CD4-positive, alpha-beta T cell treated with Interleukin-15 for 4 hours (primary cell): ENCODE measurements around the gene SBK1.
"Not testable (repeated sequence)": the region's sequence is repeated elsewhere in the genome, so short reads cannot be mapped to it uniquely, and the experiment has no call there.

Experiments used
- DNase-seq: peaks from one replicate; pipeline ENCODE4 v3.0.0-alpha.2; 2020; ENCODE audit warnings: low spot score

Gene SBK1

DNA sequence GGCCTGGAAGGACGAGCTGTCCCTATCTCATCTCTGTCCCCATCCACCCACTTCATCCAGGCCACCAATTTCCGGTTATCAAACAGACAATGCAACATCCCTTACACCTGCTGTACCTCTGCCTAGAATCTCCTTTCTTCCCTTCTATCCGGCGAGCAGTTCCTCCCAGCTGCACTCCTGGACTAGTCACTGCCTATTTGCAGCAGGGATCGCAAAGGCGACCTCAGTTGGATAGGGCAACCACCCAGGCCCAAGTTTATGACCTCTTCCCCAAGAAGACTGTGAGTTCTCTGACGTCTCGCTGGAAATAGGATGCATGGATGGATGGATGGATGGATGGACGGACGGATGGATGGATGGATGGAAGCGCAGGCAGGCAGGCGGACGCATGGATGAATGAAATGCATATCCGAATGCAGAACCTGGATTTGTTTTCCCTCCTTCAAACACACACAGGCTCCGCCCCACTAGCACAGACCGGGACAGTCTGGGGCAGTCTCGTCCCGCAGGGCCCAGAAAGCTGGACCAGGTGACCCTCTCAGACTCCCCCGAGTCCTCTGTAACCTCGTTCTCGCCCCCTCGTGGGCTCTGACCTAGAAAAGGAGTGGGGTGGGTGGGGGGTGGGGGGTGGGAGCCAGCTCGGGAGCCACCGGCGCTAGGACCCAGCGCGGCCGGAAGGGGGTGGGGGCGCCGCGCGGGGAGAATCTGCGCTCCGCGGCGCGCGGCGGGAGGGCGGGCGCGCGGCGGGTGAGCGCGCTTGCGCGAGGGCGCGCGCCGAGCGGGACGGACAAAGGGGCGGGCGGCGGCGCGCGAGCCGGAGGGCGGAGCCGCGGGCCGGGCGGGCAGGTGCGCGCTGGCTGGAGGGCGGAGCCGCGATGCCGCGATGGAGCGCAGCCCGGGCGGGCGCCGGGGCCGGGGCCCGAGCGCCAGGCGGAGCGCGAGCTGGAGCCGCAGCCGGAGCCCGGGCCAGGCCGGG lies at the start of gene SBK1:
Gene SBK1 (plus strand): TSS at position 875 of the 976 bp plus-strand sequence. CDS start 24,867 bp downstream, outside the sequence.
- peak; percentile 85 for DNase-seq

DNA sequence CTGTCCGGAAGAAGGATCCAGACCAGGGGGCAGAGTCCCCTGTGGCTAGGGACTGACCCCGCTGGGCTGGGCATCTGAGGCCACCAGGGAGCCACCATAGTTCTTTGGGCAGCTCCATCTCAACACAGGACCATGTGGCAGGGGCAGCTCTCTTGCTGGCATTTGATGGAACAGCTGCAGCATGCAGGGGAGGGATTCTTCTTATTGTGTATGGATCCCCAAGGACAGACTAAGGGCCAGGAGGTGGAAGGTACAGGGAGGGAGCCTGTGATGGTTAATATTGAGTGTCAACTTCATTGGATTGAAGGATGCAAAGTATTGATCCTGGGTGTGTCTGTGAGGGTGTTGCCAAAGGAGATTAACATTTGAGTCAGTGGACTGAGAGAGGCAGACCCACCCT lies 42.8 kb upstream of the SBK1 start:
- DNase-seq = not testable (repeated sequence)

- DNase-seq = no peak
Observed at GRCh38 chr16:28250999-28251398, 41.3 kb upstream of the SBK1 start.

DNA sequence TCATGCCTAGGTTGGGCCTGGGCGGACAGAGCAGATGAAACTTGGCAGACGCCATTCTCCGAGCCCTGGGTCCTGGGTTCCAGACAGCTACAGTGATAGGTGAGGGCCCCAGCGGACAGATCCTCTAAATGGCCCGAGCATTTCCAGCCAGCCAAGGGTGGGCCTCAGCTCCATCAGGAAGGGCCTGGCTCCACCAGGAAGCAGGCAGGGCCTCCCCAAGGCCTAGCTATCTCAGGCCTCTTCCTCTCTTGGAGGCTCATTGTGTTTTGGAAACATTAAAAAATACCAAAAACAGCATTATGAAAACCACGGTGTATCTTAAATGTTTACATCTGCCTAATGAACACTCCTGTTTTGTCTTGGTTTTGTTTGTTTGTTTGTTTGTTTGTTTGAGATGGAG lies 38.2 kb upstream of the SBK1 start:
- DNase-seq = no peak

GRCh38 chr16:28255838-28256237 lies 36.5 kb upstream of the SBK1 start:
- DNase-seq = no peak

- DNase-seq = no peak
Observed at GRCh38 chr16:28257256-28257655, 35.1 kb upstream of the SBK1 start.

DNA sequence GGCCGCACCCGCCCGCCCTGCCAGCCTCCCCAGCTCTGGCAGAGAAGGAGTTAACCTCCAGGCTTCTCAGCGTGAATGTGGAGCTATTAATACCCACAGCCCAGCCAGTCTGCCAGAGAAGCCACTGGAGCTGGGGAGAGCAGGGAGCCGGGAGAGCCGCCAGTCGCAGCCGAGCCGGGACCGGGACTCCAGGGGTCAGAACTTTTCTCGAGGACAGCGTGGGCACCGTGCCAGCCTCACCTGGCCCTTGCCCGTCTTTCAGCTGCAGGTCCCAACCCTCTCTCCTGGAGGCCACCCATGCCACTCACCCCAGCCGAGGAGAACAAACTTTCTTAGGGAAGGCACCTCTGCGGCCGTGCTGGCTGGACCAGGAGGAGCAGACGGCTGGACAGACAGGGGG lies 33.8 kb upstream of the SBK1 start:
- no peak for DNase-seq

- DNase-seq = no peak
Observed at GRCh38 chr16:28259091-28259780, 33.1 kb upstream of the SBK1 start.

GRCh38 chr16:28259781-28260150 lies 32.6 kb upstream of the SBK1 start:
- no peak for DNase-seq

DNA sequence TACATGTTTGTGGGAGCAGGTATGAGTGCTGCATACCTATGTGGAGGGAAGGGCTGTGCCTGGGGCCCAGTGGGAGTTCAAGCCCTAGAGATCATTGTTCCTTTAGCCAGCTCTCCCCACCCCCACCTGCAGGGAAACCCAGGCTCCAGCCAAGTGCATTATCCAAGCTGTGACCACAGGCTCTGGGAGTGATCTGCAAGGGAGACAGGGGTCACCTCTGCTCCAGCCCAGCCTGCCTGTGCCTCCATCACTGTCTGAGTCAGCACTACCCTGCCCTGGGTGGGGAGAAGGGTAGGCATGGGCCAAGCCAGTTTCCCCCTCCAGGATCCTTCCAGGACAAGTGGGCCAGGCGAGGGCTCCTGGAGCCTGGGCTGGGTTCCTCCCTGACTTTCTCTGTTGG lies 32.1 kb upstream of the SBK1 start:
- no peak for DNase-seq

GRCh38 chr16:28261942-28262341 lies 30.4 kb upstream of the SBK1 start:
- no peak for DNase-seq

GRCh38 chr16:28263305-28263704 lies 29.0 kb upstream of the SBK1 start:
- no peak for DNase-seq

GRCh38 chr16:28264656-28265055 lies 27.7 kb upstream of the SBK1 start:
- no peak for DNase-seq

DNA sequence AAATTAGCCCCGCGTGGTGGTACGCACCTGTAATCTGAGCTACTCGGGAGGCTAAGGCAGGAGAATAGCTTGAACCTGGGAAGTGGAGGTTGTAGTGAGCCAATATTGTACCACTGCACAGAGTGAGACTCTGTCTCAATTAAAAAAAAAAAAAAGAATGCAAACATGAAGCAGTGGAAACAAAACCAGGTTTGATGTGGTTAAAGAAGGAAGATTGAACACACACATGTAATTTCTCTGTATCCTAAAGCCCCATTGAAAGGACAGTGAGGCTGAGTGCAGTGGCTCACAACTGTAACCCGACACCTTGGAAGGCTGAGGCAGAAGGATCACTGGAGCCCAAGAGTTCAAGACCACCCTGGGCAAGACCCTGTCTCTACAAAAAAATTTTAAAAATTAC lies 26.5 kb upstream of the SBK1 start:
- no peak for DNase-seq

DNA sequence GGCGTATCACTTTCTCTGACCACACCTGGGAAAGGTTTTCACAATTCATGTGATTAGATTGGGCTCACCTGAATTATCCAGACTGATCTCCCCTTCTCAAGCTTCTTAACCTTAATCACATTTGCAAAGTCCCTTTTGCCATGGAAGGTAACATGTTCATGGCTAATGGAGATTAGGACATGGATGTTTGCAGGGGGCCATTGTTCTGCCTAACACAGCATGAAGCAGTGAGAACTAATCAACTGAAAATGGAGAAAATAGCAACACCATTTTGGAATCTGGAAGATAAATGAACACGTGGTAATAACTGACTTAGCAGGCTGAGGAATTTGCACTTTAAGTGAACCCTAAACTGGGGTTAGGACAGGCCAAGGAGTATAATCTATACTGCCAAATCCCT lies 25.0 kb upstream of the SBK1 start:
- DNase-seq = no peak

DNA sequence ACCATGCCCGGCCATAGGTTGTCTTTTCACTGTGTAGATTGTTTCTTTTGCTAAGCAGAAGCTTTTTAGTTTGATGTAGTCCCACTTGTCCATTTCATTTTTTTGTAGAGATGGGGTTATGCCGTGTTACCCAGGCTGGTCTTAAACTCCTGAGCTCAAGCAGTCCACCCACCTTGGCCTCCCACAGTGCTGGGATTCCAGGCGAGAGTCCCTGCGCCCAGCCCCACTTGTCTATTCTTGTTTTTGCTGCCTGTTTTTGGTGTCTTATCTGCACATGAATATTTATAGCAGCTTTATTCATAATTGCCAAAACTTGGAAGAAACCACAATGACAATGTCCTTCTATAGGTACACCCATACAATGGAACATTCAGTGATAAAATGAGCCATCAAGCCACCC lies 18.8 kb upstream of the SBK1 start:
- no peak for DNase-seq

DNA sequence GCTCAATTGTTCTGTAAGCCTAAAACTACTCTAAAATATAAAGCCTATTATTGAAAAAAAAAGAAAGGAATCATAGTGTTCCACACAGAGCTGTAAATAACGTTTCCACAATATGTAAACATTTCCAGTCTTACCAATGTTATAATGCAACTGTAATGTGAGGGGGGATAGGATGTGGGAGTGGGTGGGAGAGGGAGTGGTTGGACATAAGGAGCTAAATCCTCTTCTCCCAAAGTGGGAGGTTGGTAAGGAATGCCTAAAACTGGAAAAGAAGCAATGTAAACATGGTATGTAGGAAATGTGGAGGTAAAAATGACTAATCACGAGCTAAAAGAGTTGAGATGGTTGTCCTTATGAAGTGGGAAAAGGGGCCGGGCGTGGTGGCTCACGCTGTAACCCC lies 17.6 kb upstream of the SBK1 start:
- no peak for DNase-seq

DNA sequence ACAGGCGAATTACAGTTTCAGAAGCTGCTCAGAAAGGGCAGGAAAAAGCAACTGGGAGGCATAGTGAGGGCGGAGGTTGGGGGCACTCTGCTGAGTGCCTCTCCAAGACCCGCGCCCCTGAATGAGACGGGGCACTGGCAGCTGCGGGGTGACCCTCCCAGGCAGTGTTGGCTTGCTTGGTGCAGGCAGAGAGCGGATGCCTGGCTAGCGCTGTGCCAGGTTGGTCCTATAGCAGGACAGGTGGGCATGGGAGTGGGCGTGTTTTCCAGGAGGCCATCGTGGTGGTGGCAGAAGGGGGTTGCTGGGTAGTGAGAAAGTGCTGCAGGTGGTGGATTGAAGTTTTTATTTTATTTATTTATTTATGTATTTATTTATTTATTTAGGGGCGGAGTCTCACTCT lies 16.0 kb upstream of the SBK1 start:
- DNase-seq = no peak

GRCh38 chr16:28277537-28278388 lies 14.6 kb upstream of the SBK1 start:
- peak; percentile 88 for DNase-seq

DNA sequence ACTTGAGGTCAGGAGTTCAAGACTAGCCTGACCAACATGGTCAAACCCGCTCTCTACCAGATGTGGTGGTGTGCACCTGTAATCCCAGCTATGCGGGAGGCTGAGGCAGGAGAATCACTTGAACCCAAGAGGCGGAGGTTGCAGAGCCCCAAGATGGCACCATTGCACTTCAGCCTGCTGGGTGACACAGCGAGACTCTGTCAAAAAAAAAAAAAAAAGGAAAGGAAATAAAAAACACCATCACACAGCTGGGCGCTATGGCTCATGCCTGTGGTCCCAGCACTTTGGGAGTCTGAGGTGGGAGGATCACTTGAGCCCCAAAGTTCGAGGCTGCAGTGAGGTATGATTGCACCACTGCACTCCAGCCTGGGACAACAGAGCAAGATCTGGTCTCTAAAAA lies 13.3 kb upstream of the SBK1 start:
- DNase-seq = peak; percentile 39

DNA sequence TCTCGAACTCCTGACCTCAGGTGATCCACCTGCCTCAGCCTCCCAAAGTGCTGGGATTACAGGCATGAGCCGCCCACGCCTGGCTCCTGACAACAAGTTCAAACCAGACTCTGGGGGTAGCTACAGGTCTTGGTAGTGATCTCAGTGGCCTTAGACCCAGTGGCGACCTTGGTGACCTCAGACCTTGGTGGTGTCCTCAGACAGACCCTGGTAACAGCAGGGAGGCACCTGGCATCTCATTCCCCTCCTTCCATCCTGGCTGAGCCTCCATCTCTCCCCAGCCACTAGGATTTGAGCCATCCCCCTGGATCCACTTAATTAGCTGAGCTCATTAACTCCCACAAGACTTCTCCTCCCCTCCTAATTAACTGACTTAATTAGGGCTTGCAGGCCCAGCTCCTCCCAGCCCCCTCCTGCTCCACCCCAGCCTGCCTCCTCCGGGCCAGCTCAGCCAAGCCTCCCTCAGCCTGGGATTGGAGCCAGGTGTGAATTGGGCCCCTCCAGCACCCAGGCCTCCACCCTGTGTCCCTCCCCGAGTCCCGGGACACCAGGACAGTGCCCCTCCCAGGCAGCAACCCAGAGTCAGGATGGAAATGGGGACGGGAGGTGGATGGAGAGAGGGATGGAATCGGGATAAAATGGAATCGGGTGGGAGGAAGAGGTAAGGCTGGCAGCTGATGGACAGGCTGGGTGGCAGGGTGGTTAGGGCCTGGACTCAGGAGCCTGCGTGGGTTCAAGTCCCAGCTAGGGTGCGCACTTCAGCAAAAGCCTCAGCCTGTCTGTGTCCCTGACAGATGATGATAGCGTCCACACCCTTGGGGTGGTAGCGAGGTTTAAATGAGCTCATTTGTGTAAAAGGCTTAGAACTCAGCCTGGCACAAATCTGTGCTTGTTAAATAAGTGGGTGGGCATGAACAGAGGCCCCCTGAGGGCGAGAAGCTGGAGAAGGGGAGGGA lies 11.2 kb upstream of the SBK1 start:
- DNase-seq = no peak
